HL-60 (cell line): Measurements from ENCODE around the gene ZNF618.
"Not testable (repeated sequence)": the region's sequence is repeated elsewhere in the genome, so short reads cannot be mapped to it uniquely, and the experiment has no call there.

ENCODE experiments used
- DNase-seq, 2 experiments: peaks; one replicate each; pipeline ENCODE4 v3.0.0-alpha.2; 2010 to 2020; ENCODE audit warnings: low read depth in 1 of 2, low spot score in 1 of 2
- H3K27ac ChIP-seq: fragments of 250-450 bp; sonication (Bioruptor Pico); replicated peaks from 2 replicates; pipeline ENCODE4 v1.5.1; 2020; ENCODE audit warnings: mild to moderate bottlenecking, moderate library complexity
- H3K27me3 ChIP-seq: fragments of 250-450 bp; sonication (Bioruptor Pico); 2 replicates; pipeline ENCODE4 v1.5.1; 2021; ENCODE audit warnings: mild to moderate bottlenecking, moderate library complexity; ENCODE audit not compliant: insufficient read depth, poor library complexity, severe bottlenecking
- H3K4me3 ChIP-seq: replicated peaks from 2 replicates; pipeline ENCODE4 v1.5.1; 2011; ENCODE audit warnings: mild to moderate bottlenecking, control low read depth, low read length; ENCODE audit not compliant: insufficient read depth
- CTCF ChIP-seq: IDR thresholded peaks from one replicate; pipeline ENCODE4 v1.5.1; 2011; ENCODE audit warnings: low read length, control low read depth, inconsistent platforms; ENCODE audit not compliant: insufficient read depth
- GABPA ChIP-seq: IDR thresholded peaks from 2 replicates; pipeline ENCODE4 v1.6.1; 2012; ENCODE audit warnings: low read depth
- POLR2AphosphoS5 ChIP-seq: IDR thresholded peaks from 2 replicates; pipeline ENCODE4 v1.6.1; 2012; ENCODE audit warnings: low read depth
- REST ChIP-seq: IDR thresholded peaks from 2 replicates; pipeline ENCODE4 v1.6.1; 2012; ENCODE audit warnings: low read depth; ENCODE audit not compliant: insufficient replicate concordance
- SPI1 ChIP-seq: IDR thresholded peaks from 2 replicates; pipeline ENCODE4 v1.6.1; 2012; ENCODE audit warnings: low read depth, mild to moderate bottlenecking, borderline replicate concordance

ZNF618 gene

GRCh38 chr9:114081441-114082016 is 205.4 kb downstream of the ZNF618 start:
- DNase-seq: no peak
- TF ChIP-seq REST: no peak
- no peak for TF ChIP-seq CTCF
- TF ChIP-seq POLR2AphosphoS5: no peak
- TF ChIP-seq SPI1: no peak
- TF ChIP-seq GABPA: no peak
- H3K27ac ChIP-seq: no peak overlapping the region
- H3K27me3 ChIP-seq: no peaks in the 10 kb centered on the region
- H3K4me3 ChIP-seq: no peak overlapping the region

GRCh38 chr9:114082017-114082762 is 206.1 kb downstream of the ZNF618 start:
- peak; percentile 50 to 82 for DNase-seq
- Histone ChIP-seq H3K4me3 (no peak overlapping the region), H3K27me3 (no peaks in the 10 kb centered on the region), H3K27ac (no peak overlapping the region)
- TF ChIP-seq CTCF (peak; percentile 84), POLR2AphosphoS5 (no peak)

- not testable (repeated sequence) for DNase-seq, H3K4me3 ChIP-seq, H3K27me3 ChIP-seq, H3K27ac ChIP-seq
These were observed 206.8 kb downstream of the ZNF618 start for GRCh38 chr9:114082763-114083412.

GRCh38 chr9:114083666-114084065 is 207.6 kb downstream of the ZNF618 start:
- TF ChIP-seq SPI1 (no peak), GABPA (no peak), POLR2AphosphoS5 (no peak), REST (no peak), CTCF (no peak)
- no peak overlapping the region for H3K27ac ChIP-seq
- no peaks in the 10 kb centered on the region for H3K27me3 ChIP-seq
- no peak overlapping the region for H3K4me3 ChIP-seq
- DNase-seq: no peak
